Measurements from ENCODE around the gene MMD.

GRCh38 chr17:55443904-55444303 is 22.3 kb upstream of the MMD start:
- no peak for TF ChIP-seq CTCF (IDR thresholded peaks at IDR 0.05)
- TF ChIP-seq SIN3A (IDR thresholded peaks at IDR 0.05; ENCODE audit: borderline replicate concordance, insufficient read depth, low read depth, low read length): no peak
- no peak for TF ChIP-seq POLR2AphosphoS5 (IDR thresholded peaks at IDR 0.05; ENCODE audit: low read depth, low read length)
- no peak for TF ChIP-seq REST (IDR thresholded peaks at IDR 0.05; ENCODE audit: insufficient read depth in 1 of 2, low read depth in 2 of 2, low read length in 1 of 2)
- no peak for TF ChIP-seq TCF7L2 (IDR thresholded peaks at IDR 0.05; ENCODE audit: low read depth, low read length)
